Activated CD4-positive, alpha-beta T cell treated with anti-CD3 and anti-CD28 coated beads, Interleukin-2, amount 50 U/mL, for 16 hours (primary cell): ENCODE results near the gene HIP1.
"Not testable (repeated sequence)": the region's sequence is repeated elsewhere in the genome, so short reads cannot be mapped to it uniquely, and the experiment has no call there.

Source experiments
- DNase-seq: peaks from one replicate; pipeline ENCODE4 v3.0.0-alpha.2; 2020

The HIP1 gene

DNA sequence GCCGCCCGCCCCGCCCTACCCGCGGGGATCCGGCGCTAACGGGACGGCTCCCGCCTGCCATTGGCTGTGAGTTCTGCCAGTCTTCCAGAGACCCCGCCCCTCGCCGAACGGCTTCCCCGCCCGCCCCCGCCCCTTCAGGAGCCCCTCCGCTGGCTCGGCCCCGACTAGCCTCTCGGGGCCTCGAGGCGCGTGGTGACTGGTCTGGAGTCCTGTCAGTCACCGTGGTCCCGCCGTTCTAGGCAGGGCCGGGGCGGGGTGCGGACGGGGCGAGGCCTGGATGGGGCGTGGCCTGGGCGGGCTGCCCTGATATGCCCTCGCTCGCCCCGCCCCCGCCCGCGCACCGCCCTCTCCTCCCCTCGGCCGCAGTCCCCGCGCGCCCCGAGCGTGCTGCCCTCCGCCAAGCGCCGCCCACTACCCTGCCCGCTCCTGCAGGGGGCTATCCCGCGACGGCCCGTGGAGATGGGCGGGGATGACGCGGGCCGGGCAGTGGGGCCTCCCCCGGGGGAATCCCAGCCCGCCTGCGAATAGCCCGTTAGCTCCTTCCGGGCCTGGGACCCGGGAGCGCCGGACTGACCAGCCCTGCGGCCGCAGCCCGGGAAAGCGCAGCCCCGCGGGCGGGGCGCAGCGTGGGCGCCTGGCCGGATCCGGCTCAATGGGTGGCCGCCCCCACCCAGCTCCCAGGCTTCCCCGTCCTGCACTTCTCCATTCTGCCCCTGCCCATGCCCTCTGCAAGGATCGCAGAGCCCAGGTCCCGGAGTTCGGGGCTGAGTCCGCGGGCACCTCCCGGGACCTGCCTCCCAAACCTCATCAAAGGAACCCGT, 444 bp upstream of the HIP1 start:
- peak; percentile 98 for DNase-seq

DNA sequence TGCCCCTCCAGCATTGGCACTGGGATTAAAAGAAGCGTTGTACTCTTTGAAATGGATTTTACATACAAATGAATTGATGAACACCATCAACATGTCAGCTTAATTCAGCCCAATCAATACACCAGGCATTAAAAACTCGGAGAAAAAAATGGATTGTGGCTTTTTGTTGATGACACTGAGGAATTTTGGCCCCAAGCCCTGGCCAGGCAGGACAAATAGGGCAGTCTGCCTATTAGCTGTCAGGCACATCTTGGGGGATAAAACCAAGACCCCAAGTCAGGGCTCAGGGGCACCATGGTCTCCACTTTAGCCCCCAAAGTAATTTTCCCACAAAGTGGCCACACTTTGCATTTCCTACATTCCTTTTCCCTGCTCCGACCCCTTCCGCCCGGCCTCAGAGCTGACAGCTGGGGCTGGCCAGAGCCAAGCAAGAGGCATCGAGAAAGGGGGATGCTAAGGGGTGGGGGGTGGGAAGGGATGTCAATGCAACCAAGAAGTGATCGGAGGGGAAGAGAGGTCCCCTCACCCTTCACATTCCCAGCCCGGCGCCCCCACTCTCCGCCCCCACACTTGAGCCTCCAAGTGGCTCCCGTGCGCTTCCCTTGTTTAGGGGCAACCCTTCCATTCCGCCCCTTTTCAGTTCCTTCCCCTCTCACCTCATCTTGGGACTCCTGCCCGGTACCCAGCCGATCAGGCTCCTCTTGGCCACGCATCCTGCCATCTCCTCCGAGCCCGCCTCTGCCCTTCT, 711 bp downstream of the HIP1 start:
- DNase-seq = no peak

DNA sequence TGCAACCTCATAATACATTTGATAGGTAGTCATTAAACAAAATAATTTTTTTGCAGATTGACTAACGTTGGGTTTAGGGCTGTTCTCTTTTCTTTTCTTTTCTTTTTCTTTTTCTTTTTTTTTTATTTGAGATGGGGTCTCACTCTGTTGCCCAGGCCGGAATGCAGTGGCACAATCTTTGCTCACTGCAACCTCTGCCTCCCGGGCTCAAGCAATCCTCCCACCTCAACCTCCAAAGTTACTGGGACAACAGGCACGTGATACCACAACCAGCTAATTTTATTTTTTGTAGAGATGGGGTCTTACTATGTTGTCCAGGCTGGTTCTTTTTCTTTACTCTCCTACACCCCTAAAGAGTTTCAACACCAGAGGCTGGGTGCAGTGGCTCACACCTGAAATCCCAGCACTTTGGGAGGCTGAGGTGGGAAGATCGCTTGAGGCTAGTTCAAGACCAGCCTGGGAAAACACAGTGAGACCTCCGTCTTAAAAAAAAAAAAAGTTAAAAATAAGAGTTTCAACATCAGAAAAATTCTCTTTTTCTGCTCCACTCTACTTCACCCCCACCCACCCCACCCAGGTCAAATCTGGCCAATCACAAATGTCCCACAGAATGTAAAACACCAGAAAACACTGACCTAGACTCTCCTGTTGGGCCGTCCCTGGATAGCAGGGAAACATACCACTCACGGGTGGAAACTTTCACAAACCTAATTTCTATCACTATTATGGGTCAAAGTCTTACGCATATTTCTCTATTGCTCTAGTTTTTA, 3.0 kb downstream of the HIP1 start:
- DNase-seq = no peak

DNA sequence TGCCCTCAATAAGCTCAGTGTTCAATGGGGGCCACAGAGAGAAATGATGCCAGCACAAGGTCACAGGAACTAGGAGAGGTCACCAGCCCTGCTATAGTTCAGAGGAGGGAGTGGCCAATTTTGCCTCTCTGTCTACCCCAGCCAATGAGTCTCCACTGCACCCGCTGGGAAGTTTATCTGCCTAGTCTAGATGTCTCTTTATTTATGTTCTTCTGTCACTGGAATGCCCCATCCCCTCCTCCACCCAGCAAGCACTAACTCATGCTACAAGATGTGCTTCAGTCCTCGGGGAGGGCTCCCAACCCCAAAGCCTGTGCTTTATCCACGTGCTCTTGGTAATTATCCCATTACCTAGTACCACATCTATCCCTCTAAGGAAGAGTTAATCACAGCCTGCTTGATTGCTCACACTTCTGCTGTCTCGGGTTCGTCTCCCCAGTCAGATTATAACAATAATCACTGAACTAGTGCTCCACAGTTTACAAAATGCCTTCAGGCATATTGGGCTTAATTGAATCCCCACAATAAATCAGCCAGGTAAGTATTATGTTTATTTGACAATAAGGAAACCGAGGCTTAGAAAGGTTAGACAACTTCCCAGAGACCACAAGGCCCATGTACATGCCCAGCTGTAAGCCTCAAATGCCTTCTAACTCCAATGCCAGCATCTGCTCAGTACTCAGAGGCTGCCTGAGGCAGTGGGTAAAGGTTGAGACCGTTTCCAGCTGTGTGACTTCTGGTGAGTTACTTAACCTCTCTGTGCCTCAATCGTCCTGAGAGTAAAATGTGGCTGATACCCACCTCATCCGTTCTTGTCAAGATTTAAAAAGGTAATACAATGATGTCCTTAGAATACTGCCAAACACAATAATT, 3.9 kb downstream of the HIP1 start:
- no peak for DNase-seq

DNA sequence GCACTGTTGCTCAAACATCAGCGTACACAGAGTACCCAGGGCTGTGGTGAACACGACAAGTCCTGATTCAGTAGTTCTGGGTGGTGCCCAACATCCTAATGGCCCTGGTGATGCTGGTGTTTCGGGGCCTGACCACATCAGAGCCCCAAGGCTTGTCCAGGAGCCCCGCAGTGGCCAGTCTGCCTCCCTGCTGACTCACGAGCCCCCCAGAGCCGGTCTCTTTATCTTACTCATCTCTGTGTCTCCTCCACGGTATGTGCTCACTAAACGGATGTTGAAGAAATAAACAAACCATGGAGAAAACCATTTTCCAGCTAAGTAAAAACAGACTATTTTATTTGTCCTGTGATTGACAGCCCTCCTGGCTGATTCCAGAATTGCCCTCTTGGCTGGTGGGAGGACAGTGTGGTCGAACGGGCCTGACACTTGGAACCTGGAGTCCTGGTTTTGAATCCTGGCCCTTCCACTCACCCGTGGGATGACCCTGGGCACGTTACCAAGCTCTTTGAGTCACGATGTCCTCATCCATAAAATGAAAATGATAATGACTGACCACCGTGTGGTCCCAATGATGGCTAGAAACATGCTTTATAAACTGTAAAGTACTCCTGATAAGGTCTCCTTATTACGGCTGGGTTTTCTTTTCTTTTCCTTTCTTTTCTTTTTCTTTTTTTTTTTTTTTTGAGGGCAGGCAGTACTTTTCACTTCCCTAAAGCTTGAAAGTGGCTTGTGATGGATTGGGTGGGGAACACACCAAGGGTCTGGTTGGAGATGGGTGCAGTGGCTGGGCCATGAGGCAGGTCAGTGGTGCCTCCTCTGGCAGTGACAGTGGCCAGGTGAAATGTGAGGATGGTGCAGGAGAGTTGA, 5.7 kb downstream of the HIP1 start:
- DNase-seq = no peak

DNA sequence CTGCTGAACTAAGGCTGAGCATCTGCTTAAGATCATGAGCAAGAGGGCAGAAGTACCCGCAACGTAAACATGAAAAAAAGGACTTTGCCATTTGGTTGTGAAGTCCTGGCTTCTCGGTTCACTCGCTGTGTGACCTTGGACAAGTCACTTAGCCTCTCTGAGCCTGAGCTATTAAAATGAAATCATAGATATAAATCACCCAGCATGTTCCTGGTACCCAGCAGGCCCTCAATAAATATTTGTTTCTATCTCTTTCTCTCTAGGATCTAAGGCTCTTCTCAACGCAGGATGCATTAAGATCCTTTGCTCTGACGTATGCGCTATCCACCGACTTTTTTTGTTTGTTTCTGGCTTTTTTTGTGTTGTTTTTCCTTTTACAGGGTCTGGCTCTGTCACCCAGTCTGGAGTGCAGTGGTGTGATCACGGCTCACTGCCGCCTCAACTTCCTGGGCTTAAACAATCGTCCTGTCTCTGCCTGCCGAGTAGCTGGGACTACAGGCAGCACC, 6.7 kb downstream of the HIP1 start:
- DNase-seq = no peak

DNA sequence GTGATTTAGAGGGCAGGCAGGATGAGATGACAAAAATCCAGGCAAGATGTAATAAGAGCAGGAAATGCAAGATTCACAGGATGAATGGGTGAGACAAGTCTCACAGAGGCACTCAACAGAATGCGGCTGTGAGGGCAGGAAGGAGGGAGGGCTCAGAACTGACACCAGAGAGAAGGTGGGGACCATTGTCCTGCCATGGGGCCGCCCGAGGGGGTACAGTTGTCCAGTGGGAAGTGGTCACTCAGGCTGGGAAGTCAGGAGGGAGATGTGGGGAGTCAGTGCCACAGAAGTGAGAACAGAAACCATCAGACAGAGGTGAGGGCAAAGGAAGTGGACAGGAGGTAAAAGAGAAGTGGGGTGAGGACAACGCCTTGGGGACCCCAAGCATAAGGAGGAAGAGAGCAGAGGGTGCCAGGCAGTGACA, 8.9 kb downstream of the HIP1 start:
- peak; percentile 15 for DNase-seq

DNA sequence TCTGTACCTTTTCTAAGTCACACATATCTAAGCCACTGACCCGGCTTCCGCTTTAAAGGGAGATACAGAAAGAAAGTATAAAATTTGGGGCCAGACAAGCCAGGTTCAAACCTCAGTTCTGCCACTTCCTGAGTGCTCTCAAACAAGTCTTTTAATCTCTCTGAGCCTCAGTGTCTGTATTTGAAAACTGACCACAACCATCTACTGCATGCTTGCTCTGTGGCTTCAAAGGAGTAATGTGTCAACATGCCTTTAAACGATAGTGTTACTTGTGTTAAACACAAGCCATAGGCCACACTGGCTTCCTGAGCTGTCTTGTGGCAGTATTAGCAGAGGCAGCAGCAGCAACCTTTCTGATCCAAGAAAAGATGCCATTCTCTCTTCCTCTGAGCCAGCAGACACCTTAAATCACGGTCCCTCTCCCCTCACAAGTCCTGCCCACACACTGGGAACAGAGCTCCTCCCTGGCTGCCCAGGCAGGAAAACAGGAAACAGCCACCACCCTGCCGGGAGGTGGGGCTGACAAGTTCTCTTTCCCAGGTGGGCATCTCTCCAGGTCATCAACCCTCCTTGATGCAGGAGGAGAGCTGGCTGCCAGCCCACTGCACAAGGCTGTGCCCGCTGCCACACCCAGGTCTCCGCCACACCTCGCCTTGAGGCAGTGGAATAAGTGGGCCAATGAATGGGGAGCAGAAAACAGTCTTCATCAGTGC, 10.7 kb downstream of the HIP1 start:
- peak; percentile 60 for DNase-seq

DNA sequence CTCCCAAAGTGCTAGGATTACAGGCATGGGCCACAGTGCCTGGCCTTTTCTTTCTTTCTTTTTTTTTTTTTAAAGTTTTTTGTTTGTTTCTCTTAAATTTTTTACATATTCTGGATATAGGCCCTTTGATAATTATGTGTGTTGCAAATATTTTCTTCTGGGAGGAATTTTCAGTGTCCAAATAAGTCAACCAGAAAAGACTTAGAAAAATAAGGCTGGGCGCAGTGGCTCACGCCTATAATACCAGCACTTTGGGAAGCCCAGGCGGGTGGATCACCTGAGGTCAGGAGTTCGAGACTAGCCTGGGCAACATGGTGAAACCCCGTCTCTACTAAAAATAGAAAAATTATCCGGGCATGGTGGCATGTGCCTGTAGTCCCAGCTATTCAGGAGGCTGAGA, 11.4 kb downstream of the HIP1 start:
- DNase-seq = not testable (repeated sequence)

DNA sequence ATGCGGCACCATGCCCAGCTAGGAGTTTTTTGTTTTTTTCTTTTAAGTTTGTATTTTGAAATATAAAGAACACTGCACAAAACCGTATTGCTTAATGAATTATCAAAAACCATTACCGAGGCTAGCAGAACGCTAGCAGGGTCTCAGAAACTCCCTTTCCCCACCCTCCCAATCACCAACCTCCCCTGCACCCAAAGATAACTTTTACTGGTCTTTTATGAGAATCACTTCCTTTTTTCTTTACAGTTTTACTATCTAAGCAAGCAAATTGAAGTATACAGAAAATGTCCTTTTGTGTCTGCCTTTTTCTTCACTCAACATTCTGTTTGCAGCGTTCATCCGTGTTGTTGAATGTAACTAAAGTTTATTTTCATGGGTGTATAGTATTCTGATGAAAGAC, 13.4 kb downstream of the HIP1 start:
- no peak for DNase-seq

DNA sequence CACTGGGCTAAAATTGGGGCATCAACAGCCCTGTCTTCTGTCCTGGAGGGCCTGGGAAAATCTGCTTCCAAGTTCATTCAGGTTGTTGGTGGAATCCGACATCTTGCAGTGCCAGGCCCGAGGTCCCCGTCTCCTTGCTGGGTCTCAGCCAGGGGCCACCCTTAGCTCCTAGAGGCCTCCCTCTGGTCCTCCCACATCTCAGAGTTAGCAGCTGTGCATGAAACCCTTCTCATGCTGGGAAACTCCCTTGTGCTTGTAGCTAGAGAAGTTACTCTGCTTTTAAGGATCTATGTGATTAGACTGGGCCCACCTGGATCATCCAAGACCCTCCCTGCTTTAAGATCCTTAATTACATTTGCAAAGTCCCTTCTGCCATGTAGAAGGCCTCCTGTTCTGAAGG, 15.3 kb downstream of the HIP1 start:
- no peak for DNase-seq

DNA sequence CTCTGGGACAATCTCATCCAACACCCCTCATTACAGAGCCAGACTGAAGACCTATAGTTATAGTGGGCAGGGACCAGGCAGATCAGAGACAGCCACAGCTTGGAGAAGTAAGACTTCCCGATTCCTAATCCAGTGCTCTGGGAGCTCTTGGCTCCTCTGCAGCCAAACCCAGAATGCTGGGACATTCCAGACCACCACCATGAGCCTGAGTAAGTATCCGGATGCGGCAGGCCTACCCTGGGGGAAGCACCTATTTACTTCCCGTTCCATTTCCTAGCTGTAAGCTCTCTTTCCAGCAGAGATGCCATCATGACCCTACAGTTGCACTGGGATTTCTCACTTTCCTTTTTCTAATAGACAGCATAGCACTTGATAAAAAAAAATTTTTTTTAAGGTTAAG, 16.4 kb downstream of the HIP1 start:
- no peak for DNase-seq

DNA sequence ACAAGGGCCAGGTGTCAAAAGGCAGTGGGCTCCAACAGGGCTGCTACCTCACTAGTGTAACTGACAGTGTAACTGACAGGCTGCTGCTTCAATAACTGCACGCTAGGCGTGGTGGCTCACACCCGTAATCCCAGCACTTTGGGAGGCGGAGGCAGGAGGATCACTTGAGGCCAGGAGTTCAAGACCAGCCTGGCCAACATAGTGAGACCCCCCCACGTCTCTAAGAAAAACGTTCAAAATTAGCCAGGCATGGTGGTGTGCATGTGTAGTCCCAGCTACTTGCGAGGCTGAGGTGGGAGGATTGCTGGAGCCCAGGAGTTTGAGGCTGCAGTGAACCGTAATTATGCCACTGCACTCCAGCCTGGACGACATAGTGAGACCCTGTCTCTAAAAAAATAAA, 16.8 kb downstream of the HIP1 start:
- DNase-seq = not testable (repeated sequence)

DNA sequence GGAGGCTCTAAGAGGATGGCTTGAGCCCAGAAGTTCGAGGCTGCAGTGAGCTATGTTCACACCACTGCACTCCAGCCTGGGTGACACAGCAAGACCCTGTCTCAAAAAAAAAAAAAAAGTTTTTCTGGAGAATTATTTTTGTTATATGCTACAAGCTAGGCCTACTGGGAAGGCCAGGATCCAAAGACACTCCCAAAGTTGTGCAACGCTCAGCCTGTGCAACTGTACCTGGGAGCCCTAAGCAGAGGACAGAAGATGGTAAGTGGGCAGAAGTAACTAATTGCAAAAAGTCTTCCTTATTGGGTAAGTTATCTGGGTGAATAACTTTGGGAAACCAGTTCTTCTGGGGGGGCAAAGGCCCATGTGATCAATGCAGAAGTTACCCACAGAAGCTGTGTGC, 17.3 kb downstream of the HIP1 start:
- DNase-seq = no peak

DNA sequence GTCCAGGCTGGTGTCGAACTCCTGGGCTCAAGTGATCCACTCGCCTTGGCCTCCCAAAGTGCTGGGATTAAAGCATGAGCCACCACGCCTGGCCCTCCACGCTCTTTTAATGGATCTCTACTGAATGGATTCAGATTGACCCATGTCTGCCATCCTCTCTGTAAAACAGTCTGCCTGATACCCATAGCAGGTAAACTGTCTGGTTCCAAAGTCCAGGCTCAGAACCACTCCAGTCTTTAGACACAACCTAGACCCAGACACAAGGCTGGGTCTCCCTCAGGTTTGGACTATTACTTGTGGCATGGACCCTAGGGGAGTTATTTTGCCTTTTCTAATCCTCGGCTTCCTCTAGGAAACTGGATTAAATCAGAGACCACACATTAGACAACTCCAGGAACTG, 19.1 kb downstream of the HIP1 start:
- DNase-seq = no peak

DNA sequence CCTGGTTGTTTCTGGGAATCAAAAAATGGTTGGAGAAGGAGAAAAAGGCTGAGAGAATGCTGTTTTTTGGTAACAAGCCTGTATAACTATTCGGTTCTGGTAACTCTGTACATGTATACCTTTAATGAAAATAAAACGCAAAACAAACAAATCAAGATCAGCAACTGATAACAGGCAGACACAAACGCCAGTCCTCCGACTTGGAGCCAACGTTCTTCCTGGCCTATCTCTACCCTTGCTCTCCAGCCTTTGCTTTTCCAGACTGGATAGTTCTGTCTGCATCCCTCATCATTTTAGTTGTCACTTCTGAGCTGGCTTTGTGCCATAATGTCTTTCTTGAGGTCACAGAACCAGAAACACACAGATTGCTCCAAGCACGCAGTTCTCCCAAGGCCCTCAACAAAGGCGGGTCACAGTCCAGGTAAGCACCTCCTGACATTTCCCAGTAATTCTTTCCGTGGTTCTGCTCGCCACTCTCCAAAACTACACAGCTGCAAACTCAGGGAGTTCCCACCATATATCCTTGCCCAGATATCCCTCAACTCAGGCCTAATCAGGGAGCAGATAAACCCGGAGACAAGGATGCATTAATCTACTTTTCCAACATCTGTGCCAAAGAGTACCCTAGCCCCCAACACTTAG, 20.2 kb downstream of the HIP1 start:
- DNase-seq = no peak

DNA sequence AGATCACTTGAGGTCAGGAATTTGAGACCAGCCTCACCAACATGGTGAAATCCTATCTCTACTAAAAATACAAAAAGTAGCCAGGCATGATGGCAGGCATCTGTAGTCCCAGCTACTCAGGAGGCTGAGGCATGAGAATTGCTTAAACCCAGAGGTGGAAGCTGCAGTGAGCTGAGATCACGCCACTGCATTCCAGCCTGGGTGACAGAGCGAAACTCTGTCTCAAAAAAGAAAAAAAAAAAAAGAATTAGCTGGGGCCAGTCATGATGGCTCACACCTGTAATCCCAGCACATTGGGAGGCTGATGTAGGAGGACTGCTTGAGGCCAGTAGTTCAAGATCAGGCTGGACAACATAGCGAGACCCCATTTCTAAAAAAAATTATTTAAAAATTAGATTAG, 21.0 kb downstream of the HIP1 start:
- DNase-seq = not testable (repeated sequence)

DNA sequence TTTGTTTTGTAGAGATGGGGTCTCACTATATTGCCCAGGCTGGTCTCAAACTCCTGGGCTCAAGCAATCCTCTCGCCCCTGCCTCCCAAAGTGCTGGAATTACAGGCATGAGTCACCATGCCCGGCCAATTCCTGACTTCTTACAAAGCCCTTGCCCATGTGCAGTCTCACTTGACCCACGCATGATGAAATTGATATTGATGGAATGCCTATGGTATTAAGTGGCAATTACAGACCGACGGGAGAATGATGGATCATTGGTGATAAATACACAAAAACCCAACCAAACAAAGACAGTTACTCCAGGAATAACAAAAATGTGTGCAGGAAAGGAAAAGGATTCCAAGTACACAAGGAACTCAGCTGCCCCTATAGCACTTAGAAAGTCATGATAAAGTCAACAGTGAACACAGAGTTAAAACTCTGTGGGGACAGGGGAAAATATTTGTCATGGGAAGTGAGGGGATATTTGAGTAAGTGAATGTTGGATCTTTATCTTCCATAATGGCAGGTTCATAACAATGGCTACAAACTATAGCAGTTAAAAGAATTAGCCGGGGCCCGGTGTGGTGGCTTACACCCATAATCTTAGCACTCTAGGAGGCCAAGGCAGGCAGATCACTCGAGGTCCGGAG, 21.6 kb downstream of the HIP1 start:
- DNase-seq = no peak

DNA sequence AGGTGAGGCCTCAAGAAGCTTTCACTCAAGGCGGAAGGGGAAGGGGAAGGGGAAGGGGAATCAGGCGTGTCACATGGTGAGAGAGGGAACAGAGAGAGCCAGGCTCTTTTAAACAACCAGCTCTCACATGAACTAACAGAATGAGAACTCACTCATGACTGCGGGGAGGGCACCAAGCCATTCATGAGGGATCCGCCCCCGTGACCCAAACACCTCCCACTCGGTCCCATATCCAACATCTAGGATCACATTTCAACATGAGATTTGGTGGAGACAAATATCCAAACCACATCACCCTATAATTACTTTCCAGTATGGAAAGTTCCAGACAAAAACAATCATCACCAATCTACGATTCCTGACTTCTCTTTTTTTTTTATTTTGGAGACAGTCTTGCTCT, 22.9 kb downstream of the HIP1 start:
- DNase-seq = no peak
